Measurements from ENCODE around the gene CETP. TPM values are rescaled to one million over a fixed set of nuclear protein-coding genes. Genes with fewer than 3 reads are reported as not detected.

Gene CETP
- total RNA-seq, 1 donor from 2014 or later: 1.1 TPM

DNA sequence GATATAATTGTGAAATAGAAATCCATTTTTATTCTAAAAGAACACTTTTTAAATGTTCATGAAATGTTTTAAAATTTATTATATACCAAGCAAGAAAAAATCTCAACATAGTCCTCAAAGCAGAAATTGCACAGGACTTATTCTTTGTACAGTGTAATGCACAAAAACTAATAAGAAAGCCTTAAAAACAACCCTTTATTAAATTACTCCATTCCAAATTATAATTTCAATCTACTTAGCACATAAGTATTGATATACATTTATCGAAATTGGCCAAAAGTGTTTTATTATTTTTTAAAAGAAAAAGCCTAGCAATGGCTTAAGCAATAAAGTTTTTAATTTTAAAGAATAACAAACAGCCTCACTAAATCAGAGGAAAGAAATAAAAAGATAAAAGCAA is 46.7 kb downstream of the CETP start:
- Histone ChIP-seq H3K4me1 (peaks cover 8% of the 10 kb centered on the region), H3K27ac (no peak overlapping the region), H3K9me3 (no peaks in the 10 kb centered on the region), H3K4me3 (no peak overlapping the region), H3K27me3 (ENCODE audit: low read depth) (no peaks in the 10 kb centered on the region), H3K36me3 (peaks cover 7% of the 10 kb centered on the region)
- ATAC-seq (no peak), DNase-seq (no peak)
- intact Hi-C loops (cut with DNase I): no loop called here
- no peak for TF ChIP-seq CTCF (IDR thresholded peaks at IDR 0.05)

- H3K36me3 ChIP-seq: peaks cover under 1% of the 10 kb centered on the region
- H3K27me3 ChIP-seq (ENCODE audit: low read depth): no peaks in the 10 kb centered on the region
- H3K4me1 ChIP-seq: peaks cover 16% of the 10 kb centered on the region
- no peak for TF ChIP-seq CTCF (IDR thresholded peaks at IDR 0.05)
- no peak overlapping the region for H3K27ac ChIP-seq
- intact Hi-C loops (cut with DNase I): no loop called here
- no peaks in the 10 kb centered on the region for H3K9me3 ChIP-seq
- no peak overlapping the region for H3K4me3 ChIP-seq
- no peak for ATAC-seq
- DNase-seq: no peak
Observed at GRCh38 chr16:57009643-57010170, 48.0 kb downstream of the CETP start.

DNA sequence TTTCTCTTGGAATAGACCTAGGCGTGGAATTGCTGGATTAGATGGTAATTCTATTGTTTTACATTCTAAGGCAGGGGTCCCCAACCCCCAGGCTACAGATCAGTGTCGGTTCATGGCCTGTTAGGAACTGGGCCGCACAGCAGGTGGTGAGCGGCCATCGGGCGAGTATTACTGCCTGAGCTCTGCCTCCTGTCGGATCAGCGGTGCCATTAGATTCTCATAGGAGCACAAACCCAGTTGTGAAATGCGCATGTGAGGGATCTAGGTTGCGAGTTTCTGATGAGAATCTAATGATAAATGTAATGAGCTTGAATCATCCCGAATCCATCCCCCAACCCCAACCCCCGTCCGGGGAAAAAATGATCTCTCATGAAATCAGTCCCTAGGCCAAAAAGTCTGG is 50.6 kb downstream of the CETP start:
- intact Hi-C loops (cut with DNase I): no loop called here
- Histone ChIP-seq H3K27ac (no peak overlapping the region), H3K9me3 (no peaks in the 10 kb centered on the region)

GRCh38 chr16:57013229-57013628 is 51.5 kb downstream of the CETP start:
- no peak for TF ChIP-seq CTCF (IDR thresholded peaks at IDR 0.05)
- Histone ChIP-seq H3K27ac (no peak overlapping the region), H3K27me3 (ENCODE audit: low read depth) (no peaks in the 10 kb centered on the region), H3K4me1 (peaks cover 16% of the 10 kb centered on the region), H3K36me3 (peaks cover 4% of the 10 kb centered on the region), H3K4me3 (no peak overlapping the region), H3K9me3 (no peaks in the 10 kb centered on the region)
- ATAC-seq (peak in 1 of 2 donors; percentile 43), DNase-seq (no peak)
- intact Hi-C loops (cut with DNase I): no loop called here

More for the DNA sequence above, 50.6 kb downstream of the CETP start:
- TF ChIP-seq CTCF (IDR thresholded peaks at IDR 0.05): no peak
- H3K4me1 ChIP-seq: peaks cover 16% of the 10 kb centered on the region
- H3K4me3 ChIP-seq: no peak overlapping the region
- no peaks in the 10 kb centered on the region for H3K36me3 ChIP-seq
- no peaks in the 10 kb centered on the region for H3K27me3 ChIP-seq (ENCODE audit: low read depth)
- no peak for DNase-seq
- ATAC-seq: no peak

- TF ChIP-seq CTCF (IDR thresholded peaks at IDR 0.05): no peak
- Histone ChIP-seq H3K9me3 (no peaks in the 10 kb centered on the region), H3K36me3 (peaks cover 8% of the 10 kb centered on the region), H3K4me1 (peaks cover 16% of the 10 kb centered on the region), H3K27me3 (ENCODE audit: low read depth) (no peaks in the 10 kb centered on the region), H3K27ac (peak overlapping the region; percentile 42), H3K4me3 (no peak overlapping the region)
- DNase-seq: no peak
- no peak for ATAC-seq
- intact Hi-C loops (cut with DNase I): no loop called here
Observed at GRCh38 chr16:57013902-57014301, 52.2 kb downstream of the CETP start.

All from lower lobe of right lung (tissue), 2 donors.